ENCODE results near the gene NRG2.
A peak's percentile ranks its signal among the peaks of the same experiment; 100 is the strongest.

The NRG2 gene

DNA sequence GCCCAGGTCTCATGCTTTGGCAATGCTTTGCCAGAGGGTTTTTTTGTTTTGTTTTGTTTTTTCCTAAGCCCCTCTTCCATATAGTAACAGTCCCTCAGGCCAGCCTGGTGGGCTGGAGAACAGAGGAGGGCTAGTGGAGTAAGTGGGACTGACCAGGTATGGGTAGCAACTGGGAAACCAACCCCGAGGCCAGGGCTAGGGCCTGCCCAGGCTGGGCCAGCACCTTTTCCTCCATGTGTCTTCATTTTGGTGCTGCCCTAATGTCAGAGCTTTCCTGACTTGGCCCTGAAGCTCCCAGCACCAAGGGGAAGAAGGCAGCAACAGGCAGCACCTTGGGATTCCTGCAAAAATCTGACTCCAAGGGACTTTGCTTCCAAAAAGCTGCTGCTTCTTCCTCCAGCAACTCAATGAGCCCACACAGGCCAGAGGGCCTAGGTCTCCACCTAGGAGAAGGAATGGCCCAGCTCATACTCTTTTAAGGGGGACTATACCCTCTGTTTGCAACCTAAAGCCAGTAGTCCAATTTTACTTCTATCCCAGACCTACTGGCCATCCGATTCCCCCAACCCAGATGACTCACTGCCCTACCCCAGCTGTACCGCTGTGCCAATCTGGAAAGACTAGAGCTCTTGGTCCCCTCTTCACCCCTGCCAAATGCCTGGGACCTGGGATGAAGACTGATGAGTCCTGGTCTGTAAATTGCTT is 142.4 kb downstream of the NRG2 start:
- DNase-seq = no peak

GRCh38 chr5:139898981-139899380 is 144.1 kb downstream of the NRG2 start:
- no peak for DNase-seq

DNA sequence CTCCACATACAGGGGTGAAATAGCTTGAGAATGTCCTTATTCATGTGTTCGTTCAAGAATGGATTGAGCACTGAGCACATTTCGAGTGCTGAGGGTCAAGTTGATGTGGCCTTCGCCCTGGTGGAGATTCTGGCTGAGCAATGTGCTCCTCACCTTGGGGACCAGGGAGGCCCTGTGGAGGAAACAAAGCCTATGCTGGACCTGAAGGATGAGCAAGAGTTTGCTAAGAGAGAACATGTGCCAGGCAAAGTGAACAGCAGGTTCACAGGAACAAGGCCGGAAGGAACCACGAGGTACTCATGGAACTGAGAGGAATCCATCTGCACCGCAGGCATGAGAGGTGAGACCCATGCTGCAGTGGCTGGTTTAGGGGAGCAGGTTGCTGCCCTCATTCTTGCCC is 145.1 kb downstream of the NRG2 start:
- no peak for DNase-seq

- no peak for DNase-seq
Measured at GRCh38 chr5:139897342-139897741, 145.8 kb downstream of the NRG2 start.

- no peak for DNase-seq
Measured at GRCh38 chr5:139896718-139897117, 146.4 kb downstream of the NRG2 start.

- DNase-seq = no peak
Measured at GRCh38 chr5:139895647-139896046, 147.5 kb downstream of the NRG2 start.

- no peak for DNase-seq
Measured at GRCh38 chr5:139895046-139895445, 148.1 kb downstream of the NRG2 start.

DNA sequence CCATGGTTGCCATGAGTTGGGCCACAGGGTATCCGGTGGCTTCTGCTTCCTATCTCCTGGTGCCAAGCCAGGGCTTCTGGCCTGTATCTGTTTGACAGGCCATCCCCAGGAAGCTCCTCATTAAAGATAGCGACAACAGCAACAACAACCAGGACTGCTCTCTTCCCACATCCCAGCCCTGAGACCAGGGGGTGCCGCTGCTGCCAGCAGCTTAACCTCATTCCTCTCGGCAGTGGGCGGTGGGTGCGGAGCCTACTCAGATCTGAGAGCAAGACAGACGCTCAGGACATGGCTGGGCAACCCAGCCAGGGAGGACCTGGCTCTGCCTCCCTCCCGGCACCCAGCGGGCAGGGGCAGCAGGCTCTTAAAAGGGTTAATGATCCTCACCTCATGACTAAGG is 149.2 kb downstream of the NRG2 start:
- DNase-seq = no peak

- no peak for DNase-seq
Measured at GRCh38 chr5:139889410-139889809, 153.7 kb downstream of the NRG2 start.

DNA sequence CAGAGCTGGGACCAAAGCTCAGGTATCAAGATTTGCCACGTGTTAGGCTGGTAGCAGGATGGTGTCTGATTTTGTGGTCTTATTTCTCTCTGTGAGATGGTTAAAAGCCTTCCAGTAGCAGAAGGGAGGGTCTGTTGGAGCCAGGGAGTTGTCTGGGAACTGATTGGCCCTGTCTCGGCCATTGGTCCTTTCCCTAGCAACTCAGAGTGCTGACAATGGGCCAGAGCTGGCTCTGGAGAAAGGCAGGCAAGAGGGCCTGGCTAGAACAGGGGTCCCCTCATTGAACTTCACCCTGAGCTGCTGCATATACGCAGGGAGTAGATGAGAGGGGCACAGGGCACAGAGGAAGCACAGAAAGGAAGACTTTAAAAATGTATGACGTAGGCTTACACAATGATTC is 154.7 kb downstream of the NRG2 start:
- no peak for DNase-seq

- no peak for DNase-seq
Measured at GRCh38 chr5:139886213-139886612, 156.9 kb downstream of the NRG2 start.

DNA sequence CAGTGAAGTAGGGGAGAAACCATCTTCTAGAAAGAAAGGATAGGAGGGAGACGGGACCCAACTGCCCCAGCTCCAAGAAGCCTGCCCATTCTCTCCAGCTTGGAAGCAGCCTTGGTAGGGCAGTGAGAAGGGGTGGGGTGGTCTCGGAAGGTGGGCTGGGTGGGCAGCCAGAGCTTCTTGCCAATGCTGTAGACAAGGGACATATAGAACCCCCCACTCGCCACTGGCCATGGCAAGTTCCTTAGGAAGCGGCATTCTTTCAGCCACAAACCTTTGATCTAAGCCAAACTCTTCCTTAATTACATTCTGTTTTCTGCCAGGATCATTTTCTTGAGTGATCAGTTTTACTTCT is 157.3 kb downstream of the NRG2 start:
- DNase-seq = no peak

GRCh38 chr5:139885172-139885856 is 157.8 kb downstream of the NRG2 start:
- DNase-seq = no peak

DNA sequence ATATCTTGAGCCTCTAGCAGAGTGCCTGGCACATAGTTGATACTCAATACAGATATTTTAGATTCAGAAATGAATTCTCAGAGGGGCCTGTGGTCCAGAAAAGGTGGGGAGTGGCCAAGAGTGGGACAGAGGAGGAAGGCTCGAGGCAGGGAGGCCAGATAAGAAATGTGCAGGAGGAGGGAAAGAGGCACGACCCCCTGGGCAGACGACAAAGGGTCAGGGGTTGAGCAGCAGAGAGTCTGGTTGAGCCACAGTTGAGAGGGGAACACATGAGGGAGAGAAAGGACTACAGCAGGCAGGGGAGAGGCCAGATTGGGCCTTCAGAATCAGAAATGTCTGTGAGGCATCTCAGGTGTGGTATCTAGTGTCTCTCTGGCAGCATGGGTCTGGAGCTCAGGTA is 158.4 kb downstream of the NRG2 start:
- no peak for DNase-seq

- DNase-seq = no peak
Measured at GRCh38 chr5:139884144-139884543, 159.0 kb downstream of the NRG2 start.

DNA sequence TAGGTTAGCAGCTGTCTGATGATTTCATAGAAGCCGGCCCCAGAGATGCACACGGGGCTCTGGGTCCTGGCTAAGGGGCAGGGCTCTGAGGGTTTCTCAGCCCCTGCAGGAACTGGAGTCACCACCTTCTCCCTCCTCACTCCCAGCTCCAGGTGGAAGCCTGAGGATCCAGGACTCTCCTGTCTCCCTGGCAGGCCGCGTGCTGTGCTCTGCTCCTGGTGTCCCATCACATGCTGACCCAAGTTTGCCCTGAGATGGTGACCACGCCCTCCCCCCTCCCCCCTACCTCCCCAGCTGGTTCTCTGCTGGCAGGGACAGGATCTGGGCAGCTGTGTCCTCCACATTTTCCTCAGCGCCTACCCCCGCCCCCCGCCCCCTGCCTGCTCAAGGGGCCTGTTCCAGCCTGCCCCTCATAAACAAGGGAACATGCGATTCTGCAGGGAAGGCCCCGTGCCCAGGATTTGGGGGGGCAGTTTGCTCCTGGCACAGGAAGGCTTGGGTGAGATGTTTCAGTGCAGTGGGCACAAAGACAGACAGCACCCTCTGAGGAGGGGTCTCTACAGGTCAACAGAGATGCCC is 160.0 kb downstream of the NRG2 start:
- peak; percentile 78 for DNase-seq

- DNase-seq = no peak
Measured at GRCh38 chr5:139882316-139882715, 160.8 kb downstream of the NRG2 start.

- peak; percentile 8 for DNase-seq
Measured at GRCh38 chr5:139881143-139881733, 161.9 kb downstream of the NRG2 start.

DNA sequence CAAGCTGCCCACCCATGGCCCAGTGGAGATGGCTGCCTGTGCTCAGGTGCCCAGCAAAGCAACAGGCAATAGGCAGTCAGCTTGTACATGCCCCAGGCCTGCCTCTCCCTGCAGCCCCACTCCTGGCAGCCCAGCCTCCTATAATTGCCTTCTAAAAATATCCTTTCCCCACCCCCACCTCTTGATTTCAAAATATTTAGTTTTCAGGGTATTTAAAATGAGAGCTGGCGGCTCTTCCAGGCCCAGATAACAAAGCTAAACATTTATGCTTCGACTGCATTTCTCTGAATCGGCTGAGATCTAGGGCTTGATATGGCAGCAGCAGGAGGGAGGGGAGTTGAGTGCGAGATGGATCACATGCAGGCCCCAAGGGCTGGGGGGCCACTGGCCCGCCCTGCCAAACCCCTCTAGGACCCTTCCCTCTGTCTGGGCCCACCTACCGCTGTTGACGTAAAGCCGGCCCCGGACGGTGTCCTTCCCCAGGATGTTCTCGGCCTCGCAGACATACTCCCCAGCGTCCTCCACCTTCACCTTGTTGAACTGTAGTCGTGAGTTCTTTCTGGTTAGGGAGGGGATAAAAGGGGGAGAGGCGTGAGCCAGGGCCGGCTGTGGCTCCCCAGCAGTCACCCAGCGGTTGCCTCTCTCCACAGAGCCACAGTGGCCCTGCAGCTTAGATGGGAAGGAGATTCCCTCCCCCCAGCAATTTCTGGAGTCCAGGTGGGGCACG is 162.5 kb downstream of the NRG2 start:
- no peak for DNase-seq

DNA sequence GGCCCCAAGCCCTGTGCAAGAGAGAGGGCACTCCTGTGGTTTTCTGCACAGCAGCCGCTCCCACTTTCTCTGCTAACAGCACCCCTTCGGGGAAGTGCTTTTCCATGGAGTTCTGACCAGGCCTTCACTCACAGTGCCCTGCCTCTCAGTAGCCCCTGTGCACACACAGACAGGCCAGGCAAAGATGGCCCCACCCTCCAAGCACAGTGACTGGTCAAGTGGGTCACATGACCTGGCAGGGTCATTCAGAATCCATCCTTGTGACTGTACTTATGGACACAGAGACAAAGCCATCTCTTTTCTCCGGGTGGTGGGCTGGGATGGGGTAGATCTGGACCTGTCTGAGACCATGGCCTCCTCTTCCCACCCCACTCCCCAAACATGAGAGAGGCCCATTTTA is 165.0 kb downstream of the NRG2 start:
- DNase-seq = no peak

DNA sequence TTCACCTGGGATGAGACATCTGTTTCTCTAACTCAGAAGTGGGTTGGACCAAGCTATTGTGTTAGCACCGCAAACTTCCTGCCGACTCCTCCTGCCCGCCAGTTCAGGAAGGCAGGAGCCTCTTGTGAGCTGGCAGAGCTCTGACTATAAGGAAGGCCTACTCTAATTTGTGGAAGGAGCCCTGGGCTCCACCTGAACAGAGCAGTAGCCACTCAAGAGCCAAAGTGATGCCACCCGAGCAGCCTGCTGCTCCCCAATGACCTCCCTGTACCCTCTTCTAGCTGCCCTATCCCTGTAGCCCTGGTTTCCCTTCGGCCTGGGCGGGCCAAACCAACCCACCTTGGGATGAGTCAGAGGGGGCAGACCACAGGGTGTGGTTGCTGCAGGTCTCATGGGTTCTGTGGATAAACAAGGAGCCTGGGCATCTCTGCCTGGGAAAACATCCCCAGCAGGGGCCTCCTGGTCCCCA is 165.9 kb downstream of the NRG2 start:
- DNase-seq = peak; percentile 29

- DNase-seq = no peak
Measured at GRCh38 chr5:139875957-139876356, 167.1 kb downstream of the NRG2 start.

Data from NCI-H69 (cell line).